ENCODE data around the gene MTUS2. TPM values are rescaled to one million over a fixed set of nuclear protein-coding genes. Genes with fewer than 3 reads are reported as not detected.

MTUS2 gene
- total and polyA plus RNA-seq, 9 of the 15 experiments (the other 6 are each of a cell fraction or from before 2014, with no cell fraction given): 0.01 to 0.28 (median 0.06) TPM; not detected in 1

GRCh38 chr13:29521336-29521735 is 701.2 kb downstream of the MTUS2 start:
- ChIA-PET CTCF (ENCODE audit: low intra/inter-chr PET ratio) (no interaction called here), POLR2A (no interaction called here)
- Histone ChIP-seq H3K36me3 (ENCODE audit: control insufficient read depth, insufficient read depth, low read length) (peaks cover 76% of the 10 kb centered on the region), H3K4me2 (ENCODE audit: insufficient read depth, low read length) (no peak overlapping the region), H3K4me3 (no peak overlapping the region), H3K27me3 (ENCODE audit: control insufficient read depth in 2 of 2, insufficient read depth in 2 of 2, low read length in 2 of 2) (no peaks in the 10 kb centered on the region), H3K9ac (ENCODE audit: insufficient read depth in 1 of 2, low read depth in 2 of 2, low read length in 2 of 2) (no peak overlapping the region), H3K79me2 (ENCODE audit: control insufficient read depth, insufficient read depth, low read length) (no peaks in the 10 kb centered on the region), H3K9me1 (ENCODE audit: control insufficient read depth, insufficient read depth, low read length) (no peaks in the 10 kb centered on the region), H3K27ac (ENCODE audit: extremely low read depth, low read depth, low read length) (no peak overlapping the region), H2AFZ (ENCODE audit: low read depth, low read length) (no peak overlapping the region), H3K9me3 (replicated peaks; ENCODE audit: control insufficient read depth, insufficient read depth, low read depth, low read length) (no peaks in the 10 kb centered on the region), H4K20me1 (replicated peaks; ENCODE audit: control insufficient read depth, insufficient read depth, low read length) (no peaks in the 10 kb centered on the region; the same call in 1 of the 2 replicates), H3K4me1 (replicated peaks in 1 of 2; ENCODE audit: control insufficient read depth in 2 of 2, insufficient read depth in 2 of 2, low read length in 2 of 2) (no peaks in the 10 kb centered on the region)
- no peak for TF ChIP-seq MXI1 (IDR thresholded peaks at IDR 0.05; ENCODE audit: low read depth, low read length)
- TF ChIP-seq ID3 (CRISPR knock-in tag; IDR thresholded peaks at IDR 0.05): no peak
- TF ChIP-seq ID3 (tag; IDR thresholded peaks at IDR 0.05): no peak
- no peak for TF ChIP-seq RNF2 (IDR thresholded peaks at IDR 0.05)
- TF ChIP-seq HEY1 (CRISPR knock-in tag; IDR thresholded peaks at IDR 0.05; ENCODE audit: borderline replicate concordance): no peak
- no peak for TF ChIP-seq GATAD2A (IDR thresholded peaks at IDR 0.05)
- no peak for TF ChIP-seq HDAC2 (IDR thresholded peaks at IDR 0.05)
- TF ChIP-seq MCM7 (IDR thresholded peaks at IDR 0.05): no peak
- FAIRE-seq: no peak
- in situ Hi-C loops (cut with MboI) (no loop called here), intact Hi-C loops (cut with micrococcal nuclease) (no loop called here)
- no peak for DNase-seq (ENCODE audit: extremely low read depth in 1 of 4, low spot score in 3 of 4)
- BruUV-seq (replicated peaks): no TSS peak
- ATAC-seq: no peak
- WGBS (ENCODE audit: insufficient coverage, low coverage, missing lambda C conversion rate): 88% methylated on average over 13 of the region's 14 CpGs

All from K562 (cell line).